PC-3 (cell line): ENCODE measurements around the gene TMED6.

Experiments used
- CTCF ChIP-seq: fragments of 300-600 bp; sonication (generic); conservative IDR thresholded peaks from 2 replicates; pipeline ENCODE4 v1.5.1; 2017; ENCODE audit warnings: antibody characterized with exemption, low read depth, mild to moderate bottlenecking, low read length
- EZH2 ChIP-seq: fragments of 300-600 bp; sonication (generic); IDR thresholded peaks from one replicate; pipeline ENCODE4 v1.6.1; 2017; ENCODE audit warnings: antibody characterized with exemption, mild to moderate bottlenecking, low read length; ENCODE audit not compliant: unreplicated experiment

- TF ChIP-seq CTCF (no peak), EZH2 (no peak)
Observed at GRCh38 chr16:69386596-69386995, 35.0 kb upstream of the TMED6 start.
